GM10248 (cell line): Measurements from ENCODE around the gene PDE4D.

ENCODE experiments used
- CTCF ChIA-PET: fragments of 300-600 bp; sonication (Branson Sonifier 250); formaldehyde crosslinking; extraction: SDS; loops from one replicate; lab custom pipeline; 2021; ENCODE audit warnings: antibody characterized with exemption; lab: Yijun Ruan, JAX
- POLR2A ChIA-PET: fragments of 350-650 bp; sonication (Branson Sonifier 250); formaldehyde crosslinking; extraction: SDS; loops from one replicate; lab custom pipeline; 2020; ENCODE audit warnings: antibody characterized with exemption; lab: Yijun Ruan, JAX
- DNase-seq: peaks from one replicate; pipeline ENCODE4 v3.0.0; 2012; ENCODE audit errors: extremely low spot score
- CTCF ChIP-seq: IDR thresholded peaks from 2 replicates; pipeline ENCODE4 v1.5.1; 2012; ENCODE audit warnings: mild to moderate bottlenecking, low read depth; ENCODE audit errors: extremely low read depth, missing control alignments, control extremely low read depth

Gene PDE4D

GRCh38 chr5:59249160-59249559 lies 644.4 kb downstream of the PDE4D start:
- DNase-seq: no peak
- CTCF ChIA-PET: interaction anchor here (1.4 kb wide), 1 partner anchor 13 kb away, joined by 3 read pairs; no protein-coding TSS in a partner anchor
- no peak for TF ChIP-seq CTCF
- POLR2A ChIA-PET: no interaction called here

- ChIA-PET CTCF (no interaction called here), POLR2A (no interaction called here)
- no peak for TF ChIP-seq CTCF
- no peak for DNase-seq
Measured at GRCh38 chr5:59246882-59247281, 646.6 kb downstream of the PDE4D start.

GRCh38 chr5:59246145-59246869 lies 647.2 kb downstream of the PDE4D start:
- no peak for TF ChIP-seq CTCF
- ChIA-PET POLR2A (no interaction called here), CTCF (interaction anchor here (1.4 kb wide), 1 partner anchor 10 kb away, joined by 5 read pairs; no protein-coding TSS in a partner anchor)

GRCh38 chr5:59245198-59245597 lies 648.3 kb downstream of the PDE4D start:
- CTCF ChIA-PET: interaction anchor here (1.0 to 1.4 kb wide), 2 partner anchors 9 to 21 kb away, joined by 4 to 5 read pairs; no protein-coding TSS in a partner anchor
- TF ChIP-seq CTCF: no peak
- POLR2A ChIA-PET: no interaction called here
- no peak for DNase-seq

More at GRCh38 chr5:59246145-59246869, 647.2 kb downstream of the PDE4D start:
- no peak for DNase-seq

- ChIA-PET POLR2A (no interaction called here), CTCF (interaction anchor here (1.3 to 2.4 kb wide), 4 partner anchors 15 to 24 kb away, joined by 3 to 6 read pairs (median 3); no protein-coding TSS in a partner anchor)
- no peak for DNase-seq
- TF ChIP-seq CTCF: no peak
Measured at GRCh38 chr5:59241552-59241951, 652.0 kb downstream of the PDE4D start.

GRCh38 chr5:59241119-59241518 lies 652.4 kb downstream of the PDE4D start:
- TF ChIP-seq CTCF: no peak
- POLR2A ChIA-PET: no interaction called here
- CTCF ChIA-PET: interaction anchor here (1.3 to 2.4 kb wide), 3 partner anchors 16 to 21 kb away, joined by 3 to 6 read pairs (median 3); no protein-coding TSS in a partner anchor
- DNase-seq: no peak
